ENCODE data around the gene PIM1.

PIM1 gene

DNA sequence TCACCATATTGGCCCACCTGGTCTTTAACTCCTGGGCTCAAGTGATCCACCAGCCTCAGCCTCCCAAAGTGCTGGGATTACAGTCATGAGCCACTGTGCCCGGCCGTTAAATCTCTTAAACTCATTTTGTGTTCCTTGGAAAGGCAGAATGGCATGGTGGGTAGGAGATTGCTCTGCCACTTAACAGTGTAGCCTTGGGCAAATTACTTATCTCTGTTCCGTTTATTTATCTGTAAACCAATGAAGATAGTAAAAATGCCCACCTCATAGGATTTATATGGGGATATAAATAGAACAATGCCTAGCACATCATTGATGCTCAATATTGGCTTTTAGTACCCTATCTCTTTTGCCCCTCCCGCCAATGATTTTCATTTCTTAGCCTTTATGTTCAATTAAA lies 7.2 kb upstream of the PIM1 start:
- TF ChIP-seq CTCF (conservative IDR thresholded peaks at IDR 0.05; ENCODE audit: low read depth, low read length): no peak
- DNase-seq (ENCODE audit: low read depth): no peak
- H3K4me3 ChIP-seq (ENCODE audit: low read depth, low read length): no peak overlapping the region

DNA sequence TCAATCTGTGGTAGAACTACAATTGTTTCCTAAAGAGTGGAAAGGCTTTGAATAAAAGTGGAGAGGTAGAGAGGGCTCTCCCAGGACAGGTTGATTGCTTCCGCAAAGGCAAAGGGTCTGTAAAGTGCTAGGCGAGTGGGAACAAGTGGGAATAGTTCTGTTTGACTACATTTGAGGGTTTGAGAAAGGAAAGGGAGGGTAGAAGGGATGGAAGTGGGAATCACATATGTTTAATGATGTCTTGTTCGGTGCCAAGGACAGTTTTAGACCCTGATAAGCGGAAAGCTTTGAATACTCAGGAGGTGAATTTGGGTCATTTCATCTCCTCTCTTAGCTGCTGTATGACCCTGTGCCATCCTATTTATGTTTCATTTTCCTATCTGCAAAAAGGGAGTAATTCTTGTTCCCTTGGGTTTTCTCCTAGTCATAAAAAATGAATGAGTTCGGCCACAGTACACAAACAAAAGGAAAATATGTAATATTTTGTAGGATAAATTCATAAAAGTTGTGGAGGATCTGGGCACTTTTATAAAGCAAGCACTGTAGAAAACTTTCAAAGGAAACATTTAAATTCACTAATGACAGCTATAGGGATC lies 1.7 kb upstream of the PIM1 start:
- H3K4me3 ChIP-seq (ENCODE audit: low read depth, low read length): no peak overlapping the region
- no peak for DNase-seq (ENCODE audit: low read depth)
- no peak for TF ChIP-seq CTCF (conservative IDR thresholded peaks at IDR 0.05; ENCODE audit: low read depth, low read length)

DNA sequence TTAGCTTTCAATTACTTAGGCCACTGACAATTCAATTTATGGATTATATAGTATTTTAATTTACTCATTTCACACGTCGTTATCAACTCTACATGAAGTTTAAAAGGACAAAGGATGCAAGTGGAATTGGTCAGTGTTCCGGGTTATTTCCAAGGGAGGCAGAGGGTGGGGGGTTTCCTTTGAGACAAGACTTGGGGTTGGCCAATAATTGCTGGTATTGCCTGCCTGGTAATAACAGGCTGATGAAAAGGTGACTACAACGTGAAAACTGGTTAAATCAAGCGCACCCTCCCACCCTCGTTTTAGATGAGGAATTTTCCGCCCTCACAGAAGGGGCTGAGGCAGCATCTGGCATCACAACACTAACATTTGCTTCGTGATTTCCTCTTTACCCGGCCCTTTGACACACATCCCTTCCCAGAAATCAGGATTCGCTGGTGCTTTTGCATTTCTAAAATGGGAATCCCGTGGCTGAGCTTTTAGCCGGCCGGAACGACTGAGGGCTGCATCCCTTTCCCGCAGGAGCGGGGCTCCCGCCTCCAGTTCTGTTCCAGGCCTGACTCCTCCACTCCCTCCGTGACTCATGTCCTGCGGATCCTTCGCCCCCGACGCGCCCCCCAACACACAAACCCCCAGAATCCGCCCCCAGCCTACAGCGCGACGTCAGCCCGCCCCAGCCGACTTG lies 999 bp upstream of the PIM1 start:
- TF ChIP-seq CTCF (conservative IDR thresholded peaks at IDR 0.05; ENCODE audit: low read depth, low read length): no peak
- peak overlapping the region; percentile 57 for H3K4me3 ChIP-seq (ENCODE audit: low read depth, low read length)
- DNase-seq (ENCODE audit: low read depth): peak; percentile 69

DNA sequence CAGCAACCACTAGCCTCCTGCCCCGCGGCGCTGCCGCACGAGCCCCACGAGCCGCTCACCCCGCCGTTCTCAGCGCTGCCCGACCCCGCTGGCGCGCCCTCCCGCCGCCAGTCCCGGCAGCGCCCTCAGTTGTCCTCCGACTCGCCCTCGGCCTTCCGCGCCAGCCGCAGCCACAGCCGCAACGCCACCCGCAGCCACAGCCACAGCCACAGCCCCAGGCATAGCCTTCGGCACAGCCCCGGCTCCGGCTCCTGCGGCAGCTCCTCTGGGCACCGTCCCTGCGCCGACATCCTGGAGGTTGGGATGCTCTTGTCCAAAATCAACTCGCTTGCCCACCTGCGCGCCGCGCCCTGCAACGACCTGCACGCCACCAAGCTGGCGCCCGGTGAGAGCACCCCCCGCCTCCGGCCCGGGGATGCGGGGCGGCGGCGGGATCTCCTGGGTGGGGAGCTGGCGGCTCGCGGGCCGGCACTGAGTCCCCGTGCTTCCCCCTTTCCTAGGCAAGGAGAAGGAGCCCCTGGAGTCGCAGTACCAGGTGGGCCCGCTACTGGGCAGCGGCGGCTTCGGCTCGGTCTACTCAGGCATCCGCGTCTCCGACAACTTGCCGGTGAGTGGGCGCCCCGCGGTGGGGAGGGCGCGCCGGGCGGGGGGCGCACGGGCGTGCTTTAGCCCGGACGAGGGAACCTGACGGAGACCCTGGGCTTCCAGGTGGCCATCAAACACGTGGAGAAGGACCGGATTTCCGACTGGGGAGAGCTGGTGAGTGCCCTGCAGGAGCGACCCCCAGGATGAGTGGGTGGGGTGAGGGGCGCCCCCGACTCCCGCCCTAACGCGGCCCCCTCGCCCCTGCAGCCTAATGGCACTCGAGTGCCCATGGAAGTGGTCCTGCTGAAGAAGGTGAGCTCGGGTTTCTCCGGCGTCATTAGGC lies 585 bp downstream of the PIM1 start:
- peak overlapping the region; percentile 99 for H3K4me3 ChIP-seq (ENCODE audit: low read depth, low read length)
- TF ChIP-seq CTCF (conservative IDR thresholded peaks at IDR 0.05; ENCODE audit: low read depth, low read length): no peak
- DNase-seq (ENCODE audit: low read depth): peak; percentile 60

DNA sequence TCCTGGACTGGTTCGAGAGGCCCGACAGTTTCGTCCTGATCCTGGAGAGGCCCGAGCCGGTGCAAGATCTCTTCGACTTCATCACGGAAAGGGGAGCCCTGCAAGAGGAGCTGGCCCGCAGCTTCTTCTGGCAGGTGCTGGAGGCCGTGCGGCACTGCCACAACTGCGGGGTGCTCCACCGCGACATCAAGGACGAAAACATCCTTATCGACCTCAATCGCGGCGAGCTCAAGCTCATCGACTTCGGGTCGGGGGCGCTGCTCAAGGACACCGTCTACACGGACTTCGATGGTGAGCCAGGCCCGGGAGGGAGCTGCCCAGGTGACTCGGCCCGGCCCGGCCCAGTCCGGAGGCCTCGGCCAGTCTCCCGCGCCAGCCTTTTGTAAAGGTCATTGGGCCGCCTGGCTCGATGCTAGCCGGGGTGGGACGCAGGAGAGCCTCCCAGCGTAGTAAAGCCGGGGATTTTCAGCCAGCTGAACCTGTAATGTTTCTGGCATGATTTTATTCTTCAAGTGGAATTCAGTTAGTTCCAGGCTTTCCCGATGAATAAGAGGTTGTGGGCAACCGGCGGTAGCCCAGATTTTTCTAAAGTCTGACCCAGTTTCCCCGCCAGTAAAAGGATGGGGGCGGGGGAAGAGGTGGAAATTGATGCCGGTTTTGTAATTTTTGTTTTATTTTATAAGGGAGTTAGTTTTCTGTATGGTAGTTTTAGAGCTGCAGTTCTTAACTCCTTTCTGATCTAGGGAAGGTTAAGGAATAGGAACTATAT lies 1.4 kb downstream of the PIM1 start:
- TF ChIP-seq CTCF (conservative IDR thresholded peaks at IDR 0.05; ENCODE audit: low read depth, low read length): no peak
- H3K4me3 ChIP-seq (ENCODE audit: low read depth, low read length): peak overlapping the region; percentile 99
- peak; percentile 45 for DNase-seq (ENCODE audit: low read depth)

- H3K4me3 ChIP-seq (ENCODE audit: low read depth, low read length): peak overlapping the region; percentile 99
- TF ChIP-seq CTCF (conservative IDR thresholded peaks at IDR 0.05; ENCODE audit: low read depth, low read length): peak; percentile 91
- peak; percentile 96 for DNase-seq (ENCODE audit: low read depth)
Observed at GRCh38 chr6:37171970-37172812, 2.2 kb downstream of the PIM1 start.
